ENCODE data around the gene FRAS1. TPM values are rescaled to one million over a fixed set of nuclear protein-coding genes. Genes with fewer than 3 reads are reported as not detected.

FRAS1 gene
- total RNA-seq, 4 donors from 2014 or later: 1.0 to 32.5 (median 3.3) TPM

- DNase-seq: no peak
- H3K9me3 ChIP-seq: no peaks in the 10 kb centered on the region
- H3K27ac ChIP-seq: no peak overlapping the region
- TF ChIP-seq POLR2A (IDR thresholded peaks at IDR 0.05) (no peak), CTCF (IDR thresholded peaks at IDR 0.05) (no peak)
- H3K4me3 ChIP-seq: no peak overlapping the region
- H3K36me3 ChIP-seq: no peaks in the 10 kb centered on the region
- H3K27me3 ChIP-seq: no peaks in the 10 kb centered on the region
- no peaks in the 10 kb centered on the region for H3K4me1 ChIP-seq
- intact Hi-C loops (cut with DNase I; ENCODE audit: low total_unique reads): no loop called here
Measured at GRCh38 chr4:78410225-78410624, 353.1 kb downstream of the FRAS1 start.

- Histone ChIP-seq H3K36me3 (no peaks in the 10 kb centered on the region), H3K4me1 (no peaks in the 10 kb centered on the region), H3K27me3 (no peaks in the 10 kb centered on the region), H3K9me3 (no peaks in the 10 kb centered on the region), H3K4me3 (no peak overlapping the region), H3K27ac (no peak overlapping the region)
- intact Hi-C loops (cut with DNase I; ENCODE audit: low total_unique reads): no loop called here
- no peak for DNase-seq
- TF ChIP-seq CTCF (IDR thresholded peaks at IDR 0.05) (no peak), POLR2A (IDR thresholded peaks at IDR 0.05) (no peak)
Measured at GRCh38 chr4:78410676-78411075, 353.6 kb downstream of the FRAS1 start.

GRCh38 chr4:78414116-78414515, 357.0 kb downstream of the FRAS1 start:
- intact Hi-C loops (cut with DNase I; ENCODE audit: low total_unique reads): no loop called here
- no peaks in the 10 kb centered on the region for H3K9me3 ChIP-seq
- no peaks in the 10 kb centered on the region for H3K36me3 ChIP-seq
- H3K27ac ChIP-seq: no peak overlapping the region
- no peaks in the 10 kb centered on the region for H3K27me3 ChIP-seq
- no peak overlapping the region for H3K4me3 ChIP-seq
- DNase-seq: no peak
- TF ChIP-seq CTCF (IDR thresholded peaks at IDR 0.05) (no peak), POLR2A (IDR thresholded peaks at IDR 0.05) (no peak)
- no peaks in the 10 kb centered on the region for H3K4me1 ChIP-seq

- Histone ChIP-seq H3K27me3 (no peaks in the 10 kb centered on the region), H3K4me3 (no peak overlapping the region), H3K9me3 (no peaks in the 10 kb centered on the region), H3K27ac (no peak overlapping the region), H3K4me1 (no peaks in the 10 kb centered on the region), H3K36me3 (no peaks in the 10 kb centered on the region)
- DNase-seq: no peak
- intact Hi-C loops (cut with DNase I; ENCODE audit: low total_unique reads): no loop called here
- TF ChIP-seq POLR2A (IDR thresholded peaks at IDR 0.05) (no peak), CTCF (IDR thresholded peaks at IDR 0.05) (no peak)
Measured at GRCh38 chr4:78417603-78418002, 360.5 kb downstream of the FRAS1 start.

GRCh38 chr4:78418406-78418805, 361.3 kb downstream of the FRAS1 start:
- no peak overlapping the region for H3K27ac ChIP-seq
- H3K9me3 ChIP-seq: no peaks in the 10 kb centered on the region
- H3K36me3 ChIP-seq: no peaks in the 10 kb centered on the region
- intact Hi-C loops (cut with DNase I; ENCODE audit: low total_unique reads): no loop called here
- no peak for DNase-seq
- H3K4me3 ChIP-seq: no peak overlapping the region
- TF ChIP-seq CTCF (IDR thresholded peaks at IDR 0.05): no peak
- no peak for TF ChIP-seq POLR2A (IDR thresholded peaks at IDR 0.05)
- no peaks in the 10 kb centered on the region for H3K4me1 ChIP-seq
- no peaks in the 10 kb centered on the region for H3K27me3 ChIP-seq

Data from uterus (tissue), 4 donors.